GM23248 (cell line): ENCODE measurements around the gene P4HA2. TPM values are rescaled to one million over a fixed set of nuclear protein-coding genes. Genes with fewer than 3 reads are reported as not detected.

Source experiments
- DNase-seq: peaks from one replicate; pipeline ENCODE4 v3.0.0-alpha.2; 2015
- H2AFZ ChIP-seq: fragments of 200-600 bp; sonication (generic); 2 replicates; pipeline ENCODE4 v1.6.1; 2016; ENCODE audit warnings: antibody characterized with exemption
- H3F3A ChIP-seq: fragments of 200-600 bp; sonication (generic); 2 replicates; pipeline ENCODE4 v1.6.1; 2016; ENCODE audit warnings: mild to moderate bottlenecking, antibody characterized with exemption, mixed run types; ENCODE audit not compliant: insufficient read depth
- H3K27ac ChIP-seq: fragments of 200-600 bp; sonication (generic); 2 replicates; pipeline ENCODE4 v1.5.1; 2016; ENCODE audit warnings: mild to moderate bottlenecking
- H3K27me3 ChIP-seq: fragments of 200-600 bp; sonication (generic); replicated peaks from 2 replicates; pipeline ENCODE4 v1.6.1; 2016; ENCODE audit warnings: mild to moderate bottlenecking; ENCODE audit not compliant: insufficient read depth
- H3K36me3 ChIP-seq: fragments of 200-600 bp; sonication (generic); 2 replicates; pipeline ENCODE4 v1.6.1; 2016; ENCODE audit warnings: low read depth, mild to moderate bottlenecking
- H3K4me1 ChIP-seq: fragments of 200-600 bp; sonication (generic); 2 replicates; pipeline ENCODE4 v1.6.1; 2016; ENCODE audit warnings: mild to moderate bottlenecking; ENCODE audit not compliant: insufficient read depth
- H3K4me2 ChIP-seq: fragments of 200-600 bp; sonication (generic); one replicate; pipeline ENCODE4 v1.6.1; 2016; ENCODE audit warnings: mild to moderate bottlenecking; ENCODE audit not compliant: unreplicated experiment
- H3K4me3 ChIP-seq: fragments of 200-600 bp; sonication (generic); 2 replicates; pipeline ENCODE4 v1.5.1; 2016; ENCODE audit warnings: mild to moderate bottlenecking
- H3K79me2 ChIP-seq: fragments of 200-600 bp; sonication (generic); 2 replicates; pipeline ENCODE4 v1.6.1; 2016; ENCODE audit warnings: mild to moderate bottlenecking; ENCODE audit not compliant: insufficient read depth
- H3K9ac ChIP-seq: fragments of 200-600 bp; sonication (generic); 2 replicates; pipeline ENCODE4 v1.6.1; 2016; ENCODE audit warnings: mild to moderate bottlenecking
- H3K9me2 ChIP-seq: fragments of 200-600 bp; sonication (generic); 2 replicates; pipeline ENCODE4 v1.6.1; 2016; ENCODE audit warnings: mixed run types, mild to moderate bottlenecking, moderate library complexity; ENCODE audit not compliant: insufficient read depth
- H3K9me3 ChIP-seq: fragments of 200-600 bp; sonication (generic); one replicate; pipeline ENCODE4 v1.6.1; 2017; ENCODE audit warnings: low read depth
- H4K20me1 ChIP-seq: fragments of 200-600 bp; sonication (generic); 2 replicates; pipeline ENCODE4 v1.6.0; 2016; ENCODE audit not compliant: insufficient read depth
- EZH2 ChIP-seq: fragments of 200-600 bp; sonication (generic); IDR thresholded peaks from 2 replicates; pipeline ENCODE4 v1.6.1; 2018; ENCODE audit warnings: antibody characterized with exemption, mild to moderate bottlenecking; ENCODE audit not compliant: insufficient read depth, poor library complexity, severe bottlenecking
- EZH2phosphoT487 ChIP-seq: fragments of 200-600 bp; sonication (generic); IDR thresholded peaks from 2 replicates; pipeline ENCODE4 v1.6.1; 2018; ENCODE audit warnings: antibody characterized with exemption, moderate library complexity, mild to moderate bottlenecking, low read depth; ENCODE audit not compliant: insufficient read depth
- WGBS, 2 experiments: methylation state at CpG; one replicate each; pipeline ENCODE4 v1.1.6; 2015 to 2017; ENCODE audit warnings: low lambda C conversion rate in 2 of 2, low coverage in 1 of 2; ENCODE audit errors: missing lambda C conversion rate in 2 of 2; 5-methylcytosine and 5-hydroxymethylcytosine counted together
- in situ Hi-C: fragments of 300-500 bp; cut with MboI; formaldehyde crosslinking; loops from 2 replicates; pipeline ENCODE4 v1.15.0; 2020
- polyA plus RNA-seq: library from polyadenylated mRNA; unstranded; fragments of >200 nt; fragmentation: Nextera tagmentation; extraction: Ambion mirVana; gene quantifications from 2 replicates; pipeline ENCODE4 v1.2.1, GENCODE V29; 2016
- total RNA-seq: library from RNA; depleted of rRNA; stranded (reverse); fragments of >200 nt; shearing (Covaris generic); gene quantifications from 2 replicates; pipeline ENCODE4 v1.2.3, GENCODE V29; 2014

P4HA2 gene
- total and polyA plus RNA-seq, 2 experiments from 2014 or later = 337 to 353 TPM

DNA sequence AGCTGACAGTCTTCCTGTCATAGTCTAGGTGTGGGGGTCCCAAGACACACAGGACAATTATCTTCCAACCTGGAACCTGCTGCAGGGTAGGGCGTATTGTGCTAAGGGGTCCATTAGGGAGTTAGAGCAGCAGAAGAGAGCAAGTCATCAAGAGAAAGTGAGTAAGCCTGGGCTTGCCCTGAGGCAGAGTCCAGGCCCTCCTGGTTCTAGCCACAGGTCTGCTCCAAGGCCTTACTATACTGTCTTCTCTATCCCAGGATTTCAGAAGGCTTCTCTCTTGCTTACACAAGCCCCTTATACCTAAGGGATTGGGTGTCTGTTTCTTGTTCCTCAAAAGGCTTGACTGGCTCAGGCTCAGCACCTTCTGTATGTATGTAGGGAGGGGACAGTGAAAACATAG is 7.7 kb downstream of the P4HA2 start:
- Histone ChIP-seq H3K9ac (0 out of 2 replicates have a peak overlapping the region, but pooled peaks have one; percentile 7), H3K4me3 (no peak overlapping the region), H3K27me3 (no peaks in the 10 kb centered on the region), H3K4me2 (no peak overlapping the region), H3K4me1 (peaks cover 55% of the 10 kb centered on the region), H3K27ac (no peak overlapping the region), H2AFZ (no peak overlapping the region), H3K79me2 (peaks cover 89% of the 10 kb centered on the region), H3F3A (peaks cover 54% of the 10 kb centered on the region), H3K9me3 (no peaks in the 10 kb centered on the region), H4K20me1 (no peaks in the 10 kb centered on the region; the same call in 1 of the 2 replicates), H3K9me2 (no peaks in the 10 kb centered on the region), H3K36me3 (peaks cover 12% of the 10 kb centered on the region; the same call in 1 of the 2 replicates)
- in situ Hi-C loops = no loop called here
- no peak for TF ChIP-seq EZH2phosphoT487
- no peak for TF ChIP-seq EZH2
- DNase-seq = no peak
- WGBS, 2 experiments = 95 to 96% methylated on average over 1 of the region's 1 CpG

DNA sequence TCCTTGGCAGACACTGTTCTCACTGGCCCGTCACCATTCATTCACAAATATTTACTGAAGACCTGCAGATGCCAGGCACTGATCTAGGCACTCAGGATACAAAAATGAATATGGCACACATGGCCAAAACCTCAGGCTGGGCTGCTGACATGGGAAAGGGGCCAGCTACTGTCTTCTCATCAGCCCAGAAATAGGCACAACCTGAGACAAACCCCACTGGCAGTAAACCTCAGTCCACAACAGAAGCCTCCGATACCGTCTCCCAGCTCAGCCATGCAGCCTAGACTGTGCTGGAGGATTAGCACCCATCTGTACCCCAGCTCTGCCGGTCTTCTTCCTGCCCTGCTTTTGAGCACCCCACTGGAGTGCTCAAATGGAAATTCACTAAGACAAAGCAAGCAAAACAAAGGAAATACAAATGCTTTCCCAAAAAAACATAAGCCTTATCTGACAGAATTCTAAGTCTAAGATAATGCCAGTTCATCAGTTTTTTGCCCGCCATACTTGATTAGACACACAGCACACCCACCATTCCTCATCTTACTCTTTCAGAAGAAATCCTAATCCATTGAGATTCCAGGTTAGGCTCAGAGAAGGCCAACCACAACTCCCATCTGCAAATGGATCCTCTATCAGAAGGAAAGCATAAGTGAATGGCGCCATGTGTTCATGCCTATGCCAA is 8.2 kb downstream of the P4HA2 start:
- Histone ChIP-seq H3K4me1 (peaks cover 54% of the 10 kb centered on the region), H4K20me1 (no peaks in the 10 kb centered on the region; the same call in 1 of the 2 replicates), H2AFZ (no peak overlapping the region), H3K27me3 (no peaks in the 10 kb centered on the region), H3K9me3 (no peaks in the 10 kb centered on the region), H3F3A (peaks cover 54% of the 10 kb centered on the region), H3K9ac (no peak overlapping the region), H3K4me3 (no peak overlapping the region), H3K36me3 (peaks cover 12% of the 10 kb centered on the region; the same call in 1 of the 2 replicates), H3K27ac (no peak overlapping the region), H3K9me2 (no peaks in the 10 kb centered on the region), H3K4me2 (no peak overlapping the region), H3K79me2 (peaks cover 91% of the 10 kb centered on the region)
- WGBS, 2 experiments = 99 to 100% methylated on average over 6 of the region's 6 CpGs
- TF ChIP-seq EZH2 (no peak), EZH2phosphoT487 (no peak)
- in situ Hi-C loops = no loop called here
- no peak for DNase-seq

GRCh38 chr5:132218321-132218720 is 9.3 kb downstream of the P4HA2 start:
- Histone ChIP-seq H3K9ac (no peak overlapping the region), H3K79me2 (peaks cover 88% of the 10 kb centered on the region), H3K36me3 (peaks cover 19% of the 10 kb centered on the region; the same call in 1 of the 2 replicates), H2AFZ (no peak overlapping the region), H3K9me2 (no peaks in the 10 kb centered on the region), H3K27me3 (no peaks in the 10 kb centered on the region), H3K4me2 (no peak overlapping the region), H3F3A (peaks cover 47% of the 10 kb centered on the region), H3K27ac (no peak overlapping the region), H3K4me1 (peaks cover 42% of the 10 kb centered on the region), H3K9me3 (no peaks in the 10 kb centered on the region), H3K4me3 (no peak overlapping the region), H4K20me1 (no peaks in the 10 kb centered on the region; the same call in 1 of the 2 replicates)
- DNase-seq = no peak
- no peak for TF ChIP-seq EZH2
- WGBS, 2 experiments = 77 to 79% methylated on average over 4 of the region's 4 CpGs
- in situ Hi-C loops = no loop called here

- no peaks in the 10 kb centered on the region for H4K20me1 ChIP-seq
- peak; percentile 99 for DNase-seq
- in situ Hi-C loops = no loop called here
- no peak overlapping the region for H2AFZ ChIP-seq
- no peaks in the 10 kb centered on the region for H3K9me2 ChIP-seq
- H3K9ac ChIP-seq = peak overlapping the region; percentile 73
- H3K4me3 ChIP-seq = 0 out of 2 replicates have a peak overlapping the region, but pooled peaks have one; percentile 1
- peak overlapping the region; percentile 91 for H3K27ac ChIP-seq
- H3K79me2 ChIP-seq = peaks cover 70% of the 10 kb centered on the region
- H3K4me2 ChIP-seq = peak overlapping the region; percentile 52
- TF ChIP-seq EZH2phosphoT487 (no peak), EZH2 (no peak)
- WGBS, 2 experiments = 1 to 2% methylated on average over 5 of the region's 5 CpGs
- peaks cover 26% of the 10 kb centered on the region for H3F3A ChIP-seq
- H3K27me3 ChIP-seq = no peaks in the 10 kb centered on the region
- no peaks in the 10 kb centered on the region for H3K9me3 ChIP-seq
- H3K4me1 ChIP-seq = peaks cover 16% of the 10 kb centered on the region
- H3K36me3 ChIP-seq = peaks cover 40% of the 10 kb centered on the region
These were observed 12.3 kb downstream of the P4HA2 start for GRCh38 chr5:132215329-132215728.
